Globus pallidus (tissue), 1 donor: ENCODE data around the gene F7.
"Not testable (repeated sequence)": the region's sequence is repeated elsewhere in the genome, so short reads cannot be mapped to it uniquely, and the experiment has no call there.

ENCODE experiments used
- DNase-seq: peaks from one replicate; pipeline ENCODE4 v3.0.0-alpha.2; 2015; ENCODE audit warnings: low spot score

Gene F7

DNA sequence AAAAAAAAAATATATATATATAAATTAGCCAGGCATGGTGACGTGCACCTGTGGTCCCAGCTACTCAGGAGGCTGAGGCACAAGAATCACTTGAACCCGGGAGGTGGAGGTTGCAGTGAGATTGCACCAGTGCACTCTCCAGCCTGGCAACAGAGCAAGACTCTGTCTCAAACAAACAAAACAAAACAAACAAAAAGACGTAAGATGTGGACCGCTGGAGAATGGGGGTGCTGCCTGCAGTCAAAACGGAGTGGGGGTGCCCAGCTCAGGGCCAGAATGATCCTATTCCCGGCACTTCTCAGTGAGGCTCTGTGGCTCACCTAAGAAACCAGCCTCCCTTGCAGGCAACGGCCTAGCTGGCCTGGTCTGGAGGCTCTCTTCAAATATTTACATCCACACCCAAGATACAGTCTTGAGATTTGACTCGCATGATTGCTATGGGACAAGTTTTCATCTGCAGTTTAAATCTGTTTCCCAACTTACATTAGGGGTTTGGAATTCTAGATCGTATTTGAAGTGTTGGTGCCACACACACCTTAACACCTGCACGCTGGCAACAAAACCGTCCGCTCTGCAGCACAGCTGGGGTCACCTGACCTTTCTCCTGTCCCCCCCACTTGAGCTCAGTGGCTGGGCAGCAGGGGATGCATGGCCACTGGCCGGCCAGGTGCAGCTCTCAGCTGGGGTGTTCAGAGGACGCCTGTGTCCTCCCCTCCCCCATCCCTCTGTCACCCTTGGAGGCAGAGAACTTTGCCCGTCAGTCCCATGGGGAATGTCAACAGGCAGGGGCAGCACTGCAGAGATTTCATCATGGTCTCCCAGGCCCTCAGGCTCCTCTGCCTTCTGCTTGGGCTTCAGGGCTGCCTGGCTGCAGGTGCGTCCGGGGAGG, at the start of gene F7:
TSS of gene F7 (plus strand) at position 760 of the 889 bp plus-strand sequence. CDS start at position 811, 51 bp downstream.
- DNase-seq: no peak

GRCh38 chr13:113057084-113057483, 48.5 kb upstream of the F7 start:
- DNase-seq: no peak

DNA sequence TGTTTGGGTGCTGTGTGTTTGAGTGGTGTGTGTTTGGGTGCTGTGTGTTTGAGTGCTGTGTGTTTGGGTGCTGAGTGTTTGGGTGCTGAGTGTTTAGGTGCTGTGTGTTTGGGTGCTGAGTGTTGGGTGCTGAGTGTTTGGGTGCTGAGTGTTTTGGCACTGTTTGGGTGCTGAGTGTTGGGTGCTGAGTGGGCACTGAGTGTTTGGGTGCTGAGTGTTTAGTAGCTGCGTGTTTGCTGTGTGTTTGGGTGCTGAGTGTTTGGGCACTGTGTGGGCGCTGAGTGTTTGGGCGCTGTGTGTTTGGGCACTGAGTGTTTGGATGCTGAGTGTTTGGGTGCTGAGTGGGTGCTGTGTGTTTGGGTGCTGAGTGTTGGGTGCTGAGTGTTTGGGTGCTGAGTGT, 48.0 kb upstream of the F7 start:
- DNase-seq: not testable (repeated sequence)

- DNase-seq: no peak
These were observed 47.2 kb upstream of the F7 start for GRCh38 chr13:113058129-113058987.

DNA sequence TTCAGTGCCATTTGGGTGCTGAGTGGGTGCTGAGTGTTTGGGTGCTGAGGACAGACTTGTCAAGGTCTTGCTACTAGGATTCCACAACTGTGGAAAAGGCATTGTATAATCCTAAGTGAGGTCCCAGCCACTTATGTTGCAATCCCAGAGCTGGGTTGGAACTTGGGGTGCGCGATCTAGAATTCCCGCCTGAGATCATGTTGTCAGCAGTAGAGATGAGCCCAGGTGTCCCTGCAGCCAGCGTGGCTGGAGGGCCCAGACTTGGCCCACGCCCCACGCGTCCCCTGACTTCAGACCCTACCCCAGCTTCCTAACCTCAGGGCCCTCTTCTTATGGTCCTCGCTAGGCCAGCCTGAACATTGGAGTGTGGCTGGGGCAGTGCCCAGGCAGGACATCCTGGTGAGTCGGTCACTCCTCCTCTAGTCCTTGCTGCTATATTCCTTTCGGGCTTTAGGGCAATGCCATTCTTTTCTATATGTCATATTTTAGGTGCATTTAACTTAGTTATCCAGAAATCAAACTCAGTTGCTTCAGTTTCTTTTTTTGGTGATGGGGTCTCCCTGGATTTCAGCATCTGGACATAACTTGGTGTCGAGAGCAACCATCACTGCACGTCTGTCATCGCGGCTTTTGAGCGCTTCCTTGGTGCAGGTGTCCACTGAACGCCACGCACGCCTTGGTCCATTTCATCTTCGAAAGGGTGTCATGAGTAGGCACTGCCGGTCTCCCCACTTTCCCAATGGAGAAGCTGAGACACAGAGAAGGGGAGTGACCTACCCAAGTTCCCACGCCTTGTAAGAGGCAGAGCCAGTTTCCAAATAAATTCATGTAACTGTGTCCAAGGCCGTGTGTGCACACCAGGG, 46.4 kb upstream of the F7 start:
- DNase-seq: no peak

- DNase-seq: no peak
These were observed 45.7 kb upstream of the F7 start for GRCh38 chr13:113059891-113060290.

DNA sequence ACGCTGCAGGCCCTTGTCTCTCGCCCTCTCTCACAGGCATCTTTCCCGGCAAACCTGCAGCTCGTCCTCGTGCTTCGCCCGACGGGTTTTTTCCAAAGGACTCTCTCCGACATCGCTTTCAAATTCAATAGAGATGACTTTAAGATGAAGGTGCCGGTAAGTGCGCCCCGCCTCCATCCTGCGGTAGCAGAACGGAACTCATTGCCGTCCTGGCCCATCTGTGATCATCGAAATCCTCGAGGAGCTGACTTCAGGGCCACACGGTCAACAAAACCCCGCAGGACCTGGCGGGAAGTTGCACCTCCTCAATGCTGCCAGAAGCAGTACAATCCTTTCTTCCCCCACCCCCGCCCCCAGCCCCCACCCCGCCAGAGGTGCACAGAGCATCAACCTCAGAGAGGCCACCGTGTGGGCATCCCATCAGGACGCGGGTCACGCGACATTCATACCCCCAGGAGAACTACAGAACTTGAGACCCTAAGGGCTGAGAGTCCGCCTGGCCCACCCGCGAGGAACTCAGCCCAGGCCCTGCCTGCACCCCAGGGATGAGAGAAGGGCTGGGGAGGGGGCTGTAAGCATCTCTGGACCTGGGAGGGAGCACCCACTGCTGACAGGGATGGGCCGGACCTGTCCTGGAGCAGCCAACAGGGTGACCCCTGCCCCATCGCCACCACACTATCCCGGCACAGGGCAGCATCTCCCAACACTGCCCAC, 44.9 kb upstream of the F7 start:
- no peak for DNase-seq

- DNase-seq: peak; percentile 69
These were observed 44.3 kb upstream of the F7 start for GRCh38 chr13:113061271-113061625.

DNA sequence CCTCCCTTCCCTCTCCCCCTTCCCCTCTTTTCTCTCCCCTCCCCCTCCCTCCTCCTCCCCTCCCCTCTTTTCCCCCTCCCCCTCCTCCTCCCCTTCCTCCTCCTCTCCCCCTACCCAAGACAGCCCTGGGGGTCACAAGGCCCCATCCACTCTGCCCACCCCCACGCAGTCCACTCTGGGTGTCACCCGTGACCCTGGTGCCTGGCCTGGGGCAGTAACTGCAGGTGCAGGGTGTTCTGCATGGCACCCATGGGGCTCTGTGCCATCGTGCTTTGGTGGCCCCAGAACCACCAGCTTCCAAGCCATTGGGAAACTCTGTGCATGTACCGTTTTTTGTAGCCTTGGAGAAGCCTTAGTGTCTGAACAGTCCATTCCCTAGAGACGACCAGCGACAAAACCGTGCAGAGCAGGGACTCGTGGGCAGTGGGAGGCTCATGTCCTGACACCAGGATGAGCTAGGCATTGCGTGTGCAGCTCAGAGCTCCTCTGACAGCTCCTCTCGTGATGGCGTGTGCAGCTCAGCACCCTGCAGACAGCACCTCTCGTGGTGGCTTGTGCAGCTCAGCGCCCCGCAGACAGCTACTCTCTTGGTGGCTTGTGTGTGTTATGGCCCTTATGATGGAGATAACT, 43.7 kb upstream of the F7 start:
- DNase-seq: no peak

GRCh38 chr13:113062691-113063090, 42.9 kb upstream of the F7 start:
- no peak for DNase-seq

GRCh38 chr13:113063091-113063491, 42.5 kb upstream of the F7 start:
- no peak for DNase-seq

- no peak for DNase-seq
These were observed 41.5 kb upstream of the F7 start for GRCh38 chr13:113064000-113064533.

GRCh38 chr13:113064534-113065405, 40.8 kb upstream of the F7 start:
- DNase-seq: no peak

- no peak for DNase-seq
These were observed 40.0 kb upstream of the F7 start for GRCh38 chr13:113065406-113066141.

GRCh38 chr13:113066142-113066455, 39.5 kb upstream of the F7 start:
- no peak for DNase-seq

GRCh38 chr13:113066746-113067145, 38.8 kb upstream of the F7 start:
- no peak for DNase-seq

DNA sequence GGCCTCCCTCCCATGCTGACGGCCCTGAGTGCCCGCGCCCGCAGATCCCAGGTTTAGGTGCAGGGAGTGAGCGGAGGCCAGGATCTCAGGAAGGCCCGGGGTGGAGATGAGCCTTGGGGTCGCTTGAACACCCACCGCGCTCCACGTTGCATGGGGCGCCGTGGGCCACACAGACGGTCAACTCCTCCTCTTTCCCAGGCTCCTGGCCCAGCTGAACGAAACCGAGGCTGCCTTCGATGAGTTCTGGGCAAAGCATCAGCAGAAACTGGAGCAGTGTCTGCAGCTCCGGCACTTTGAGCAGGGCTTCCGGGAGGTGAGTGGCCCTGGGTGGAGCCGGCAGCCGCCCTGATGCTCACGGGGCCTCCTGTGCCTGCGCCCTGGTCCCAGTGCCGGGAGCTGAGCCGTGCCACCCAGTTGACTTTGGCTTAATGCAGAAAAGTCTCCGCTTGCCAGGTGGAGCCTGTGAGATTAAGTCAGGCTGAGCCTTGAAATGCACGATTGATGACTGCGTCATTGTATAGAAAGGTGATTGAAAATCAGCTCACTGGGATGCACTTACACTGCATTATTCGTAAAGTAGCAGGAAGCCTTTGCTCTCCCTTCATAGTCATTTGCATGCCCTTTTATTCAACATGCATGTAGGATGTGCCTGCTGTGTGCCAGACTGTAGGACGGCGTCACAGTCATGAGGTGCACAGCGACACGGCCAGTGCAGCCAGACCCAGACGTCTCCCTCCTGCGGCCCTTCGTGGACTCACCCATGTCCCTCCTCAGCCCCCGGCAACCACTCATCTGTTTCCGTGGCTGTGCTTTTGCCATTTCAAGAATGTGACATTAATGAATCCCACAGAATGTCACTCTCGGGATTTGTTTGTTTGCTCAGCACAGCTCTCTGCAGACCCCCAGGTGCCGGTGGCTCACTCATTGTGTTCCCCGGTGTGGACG, 35.5 kb upstream of the F7 start:
- DNase-seq: no peak

- DNase-seq: no peak
These were observed 34.7 kb upstream of the F7 start for GRCh38 chr13:113070855-113071254.
